Heart left ventricle (tissue), 13 donors: ENCODE data around the gene SLC44A5.

Source experiments
- POLR2A ChIP-seq, 2 donors: fragments of 450-650 bp; IDR thresholded peaks; one replicate each; pipeline ENCODE4 v1.6.1; 2017; ENCODE audit warnings: antibody characterized with exemption in 2 of 2, mild to moderate bottlenecking in 2 of 2, moderate library complexity in 2 of 2
- TF ChIP-seq, protein P1 (sequence below), 12 donors: fragments of 200-600 bp; sonication (generic) in 4 of 12; IDR thresholded peaks; one replicate each; pipeline versions ENCODE4 v1.5.0 to v1.8.0; 2018 to 2022; ENCODE audit warnings: antibody characterized with exemption in 12 of 12, mild to moderate bottlenecking in 5 of 12
- donor health status: ischemic (EF 13 %, LVEDD 7.1; RV severe dilation, severe dysfunction).
- donor health status: DM: no; HTN: yes; CAD: no.
- donor health status: DM: no; HTN: no; CAD: no.
- donor health status: ischemic (EF 25% LVEDD 6.9; RV normal size, moderate dysfunction).
- donor health status: ischemic (EF 25% LVEDD 5.7; RV mildly dilated, moderate dysfunction).
- donor health status: ischemic (EF 35%, LVEDD 5.7; RV mildly dilated, moderate dysfunction).
- donor health status: nonischemic (EF 11% LVEDD 7.7; RV severe dilation, severe dysfunction).
- donor health status: DM: yes; HTN: yes; CAD: no.
- donor health status: PGD.
- donor health status: ischemic (EF 29% LVEDD 5.4; RV normal size, mild dysfunction).
- donor health status: nonischemic (EF 23%, LVEDD 6.1; RV moderate dilation, normal function).

- TF ChIP-seq POLR2A (IDR thresholded peaks at IDR 0.05) = no peak
- TF ChIP-seq, protein P1, sequence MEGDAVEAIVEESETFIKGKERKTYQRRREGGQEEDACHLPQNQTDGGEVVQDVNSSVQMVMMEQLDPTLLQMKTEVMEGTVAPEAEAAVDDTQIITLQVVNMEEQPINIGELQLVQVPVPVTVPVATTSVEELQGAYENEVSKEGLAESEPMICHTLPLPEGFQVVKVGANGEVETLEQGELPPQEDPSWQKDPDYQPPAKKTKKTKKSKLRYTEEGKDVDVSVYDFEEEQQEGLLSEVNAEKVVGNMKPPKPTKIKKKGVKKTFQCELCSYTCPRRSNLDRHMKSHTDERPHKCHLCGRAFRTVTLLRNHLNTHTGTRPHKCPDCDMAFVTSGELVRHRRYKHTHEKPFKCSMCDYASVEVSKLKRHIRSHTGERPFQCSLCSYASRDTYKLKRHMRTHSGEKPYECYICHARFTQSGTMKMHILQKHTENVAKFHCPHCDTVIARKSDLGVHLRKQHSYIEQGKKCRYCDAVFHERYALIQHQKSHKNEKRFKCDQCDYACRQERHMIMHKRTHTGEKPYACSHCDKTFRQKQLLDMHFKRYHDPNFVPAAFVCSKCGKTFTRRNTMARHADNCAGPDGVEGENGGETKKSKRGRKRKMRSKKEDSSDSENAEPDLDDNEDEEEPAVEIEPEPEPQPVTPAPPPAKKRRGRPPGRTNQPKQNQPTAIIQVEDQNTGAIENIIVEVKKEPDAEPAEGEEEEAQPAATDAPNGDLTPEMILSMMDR (IDR thresholded peaks at IDR 0.05) = no peak
Observed at GRCh38 chr1:75589637-75590036, 21.3 kb downstream of the SLC44A5 start.
